IPS-15b (cell line): ENCODE results near the gene SIL1.
"Not testable (repeated sequence)": the region's sequence is repeated elsewhere in the genome, so short reads cannot be mapped to it uniquely, and the experiment has no call there.

ENCODE experiments used
- H3K27me3 ChIP-seq: one replicate; pipeline ENCODE4 v1.6.1; 2013; ENCODE audit warnings: low read length; ENCODE audit not compliant: control insufficient read depth, insufficient read depth
- H3K36me3 ChIP-seq: one replicate; pipeline ENCODE4 v1.6.1; 2013; ENCODE audit warnings: low read length; ENCODE audit not compliant: control insufficient read depth, insufficient read depth
- H3K4me1 ChIP-seq: one replicate; pipeline ENCODE4 v1.6.1; 2013; ENCODE audit warnings: mild to moderate bottlenecking, low read length; ENCODE audit not compliant: control insufficient read depth, insufficient read depth
- H3K4me3 ChIP-seq: one replicate; pipeline ENCODE4 v1.5.1; 2013; ENCODE audit warnings: low read depth, low read length
- H3K9ac ChIP-seq: one replicate; pipeline ENCODE4 v1.6.1; 2013; ENCODE audit warnings: low read depth, mild to moderate bottlenecking, low read length
- H3K9me3 ChIP-seq: one replicate; pipeline ENCODE4 v1.6.1; 2013; ENCODE audit warnings: mild to moderate bottlenecking, low read length; ENCODE audit not compliant: control insufficient read depth, insufficient read depth

Gene SIL1

DNA sequence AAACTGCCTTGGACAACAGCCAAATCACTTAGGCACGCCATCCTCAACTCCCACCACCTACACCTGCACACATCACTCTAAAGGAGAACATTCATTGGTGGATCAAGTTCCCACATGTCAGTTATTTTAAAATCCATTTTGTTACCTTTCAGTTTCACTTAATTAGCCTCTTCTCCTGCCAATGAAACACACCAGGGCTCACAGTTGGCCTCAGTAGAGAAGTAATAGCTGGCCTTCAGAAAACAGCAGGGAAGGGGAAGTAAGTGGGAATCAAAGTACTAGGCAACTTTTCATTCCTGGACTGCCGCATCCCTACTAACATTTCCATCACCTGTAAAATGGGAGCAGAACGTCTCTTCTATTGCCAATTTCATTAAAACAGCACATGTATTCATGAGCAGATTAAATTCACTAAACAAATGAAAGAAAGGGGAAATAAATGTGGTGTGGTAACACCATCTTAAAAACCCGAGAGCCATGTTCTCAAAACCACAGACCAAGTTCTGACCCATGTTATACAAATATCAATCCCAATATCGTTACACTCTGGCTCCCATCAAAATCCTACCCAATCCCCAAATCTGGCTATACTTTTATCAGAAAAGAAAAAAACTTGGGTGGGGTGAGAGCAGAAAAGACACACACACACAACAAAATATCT lies 1.7 kb downstream of the SIL1 start:
- Histone ChIP-seq H3K4me1 (no peaks in the 10 kb centered on the region), H3K4me3 (no peak overlapping the region)

DNA sequence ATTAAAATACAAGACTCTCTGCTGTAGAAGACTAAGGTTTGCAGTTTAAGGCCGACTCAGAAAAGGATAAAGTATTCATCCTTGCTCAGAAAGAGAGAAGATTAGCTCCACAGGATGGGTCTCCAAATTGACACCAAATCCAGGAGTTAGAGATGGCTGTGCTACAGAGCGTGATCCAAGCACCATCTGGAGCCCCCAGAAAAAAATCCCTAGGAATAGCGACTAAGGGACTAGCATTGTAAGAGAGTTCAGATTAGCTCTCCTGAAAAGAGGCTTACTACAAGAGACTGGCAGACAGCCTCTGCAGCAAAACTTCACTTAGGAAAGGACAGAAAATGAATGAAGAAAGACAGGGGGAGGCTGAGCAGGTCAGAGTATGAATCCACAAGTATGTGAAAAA lies 3.7 kb downstream of the SIL1 start:
- H3K36me3 ChIP-seq: no peaks in the 10 kb centered on the region
- no peak overlapping the region for H3K4me3 ChIP-seq
- no peaks in the 10 kb centered on the region for H3K9me3 ChIP-seq
- no peaks in the 10 kb centered on the region for H3K4me1 ChIP-seq
- no peaks in the 10 kb centered on the region for H3K27me3 ChIP-seq
- H3K9ac ChIP-seq: no peak overlapping the region

More for the DNA sequence above, 1.7 kb downstream of the SIL1 start:
- H3K9me3 ChIP-seq: no peaks in the 10 kb centered on the region
- no peaks in the 10 kb centered on the region for H3K36me3 ChIP-seq
- H3K9ac ChIP-seq: no peak overlapping the region
- no peaks in the 10 kb centered on the region for H3K27me3 ChIP-seq

DNA sequence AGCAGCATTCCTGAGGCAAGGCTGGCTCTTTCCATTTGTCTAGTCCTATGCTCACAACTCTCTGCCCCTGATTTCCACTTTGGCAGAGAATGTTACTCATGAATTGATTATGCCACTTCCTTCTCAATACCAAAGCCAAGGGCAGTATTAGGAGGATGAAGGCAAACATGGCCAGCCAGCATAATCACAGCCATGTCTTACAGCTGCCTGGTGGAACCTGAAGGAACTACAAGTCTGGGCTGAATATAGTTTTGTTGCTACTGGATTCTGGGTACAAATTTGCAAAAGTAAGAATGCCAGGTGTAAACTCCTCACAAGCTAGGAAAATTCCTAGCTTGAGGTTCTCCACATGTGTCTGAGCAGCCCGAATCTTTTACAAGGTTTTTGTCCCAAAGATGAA lies 4.2 kb downstream of the SIL1 start:
- Histone ChIP-seq H3K27me3 (no peaks in the 10 kb centered on the region), H3K4me1 (no peaks in the 10 kb centered on the region), H3K36me3 (no peaks in the 10 kb centered on the region), H3K4me3 (no peak overlapping the region), H3K9ac (no peak overlapping the region), H3K9me3 (no peaks in the 10 kb centered on the region)

DNA sequence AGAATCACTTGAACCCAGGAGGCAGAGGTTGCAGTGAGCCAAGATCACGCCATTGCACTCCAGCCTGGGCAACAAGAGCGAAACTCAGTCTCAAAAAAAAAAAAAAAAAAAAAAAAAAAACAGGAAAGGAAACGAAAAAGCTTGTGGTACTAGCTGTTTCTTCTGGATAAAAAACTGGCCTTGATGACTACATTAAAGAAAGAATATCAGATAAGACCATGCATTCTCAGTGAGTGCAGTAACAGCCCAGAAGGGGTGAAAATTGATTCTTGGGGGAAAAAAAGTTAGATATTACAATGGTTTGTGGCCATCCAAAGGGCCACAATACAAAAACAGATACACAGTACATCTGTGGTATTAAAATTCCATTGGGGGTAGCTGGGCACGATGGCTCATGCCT lies 5.3 kb downstream of the SIL1 start:
- not testable (repeated sequence) for H3K36me3 ChIP-seq, H3K9me3 ChIP-seq, H3K4me1 ChIP-seq, H3K4me3 ChIP-seq, H3K9ac ChIP-seq, H3K27me3 ChIP-seq

DNA sequence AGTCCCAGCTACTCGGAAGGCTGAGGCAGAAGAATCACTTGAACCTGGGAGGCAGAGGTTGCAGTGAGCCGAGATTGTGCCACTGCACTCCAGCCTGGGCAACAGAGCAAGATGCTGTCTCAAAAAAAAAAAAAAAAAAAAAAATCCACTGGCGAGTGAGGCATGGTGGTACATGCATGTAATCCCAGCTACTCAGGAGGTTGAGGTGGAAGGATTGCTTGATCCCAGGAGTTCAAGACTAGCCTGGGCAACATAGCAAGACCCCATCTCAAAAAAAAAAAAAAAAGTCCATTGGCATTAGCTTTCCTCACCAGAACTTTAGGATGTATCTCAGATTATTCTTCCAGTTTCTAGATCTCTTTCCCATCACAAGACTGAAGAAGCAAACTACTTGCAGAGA lies 6.2 kb downstream of the SIL1 start:
- not testable (repeated sequence) for H3K9ac ChIP-seq, H3K27me3 ChIP-seq, H3K4me3 ChIP-seq, H3K4me1 ChIP-seq, H3K36me3 ChIP-seq, H3K9me3 ChIP-seq

DNA sequence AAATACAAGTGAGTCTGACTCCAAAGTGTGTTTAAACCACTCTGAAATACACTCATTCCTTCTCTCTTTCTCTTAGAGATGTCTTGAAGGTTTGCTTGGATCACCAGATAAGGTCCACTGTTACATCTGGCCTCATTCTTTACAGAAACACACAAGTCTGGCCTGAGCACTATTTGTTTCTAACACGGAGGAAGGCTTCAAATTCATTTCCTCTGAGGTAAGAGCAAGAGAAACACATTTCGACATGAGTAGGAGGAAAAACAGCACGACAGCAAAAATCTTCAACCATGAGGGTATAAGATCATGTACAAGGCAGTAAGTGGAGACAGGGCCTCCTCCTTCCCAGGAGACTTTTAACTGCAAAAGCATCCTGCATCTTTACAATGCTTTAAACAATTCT lies 8.0 kb downstream of the SIL1 start:
- no peaks in the 10 kb centered on the region for H3K4me1 ChIP-seq
- no peaks in the 10 kb centered on the region for H3K36me3 ChIP-seq
- no peak overlapping the region for H3K9ac ChIP-seq
- no peaks in the 10 kb centered on the region for H3K9me3 ChIP-seq
- no peaks in the 10 kb centered on the region for H3K27me3 ChIP-seq
- no peak overlapping the region for H3K4me3 ChIP-seq

DNA sequence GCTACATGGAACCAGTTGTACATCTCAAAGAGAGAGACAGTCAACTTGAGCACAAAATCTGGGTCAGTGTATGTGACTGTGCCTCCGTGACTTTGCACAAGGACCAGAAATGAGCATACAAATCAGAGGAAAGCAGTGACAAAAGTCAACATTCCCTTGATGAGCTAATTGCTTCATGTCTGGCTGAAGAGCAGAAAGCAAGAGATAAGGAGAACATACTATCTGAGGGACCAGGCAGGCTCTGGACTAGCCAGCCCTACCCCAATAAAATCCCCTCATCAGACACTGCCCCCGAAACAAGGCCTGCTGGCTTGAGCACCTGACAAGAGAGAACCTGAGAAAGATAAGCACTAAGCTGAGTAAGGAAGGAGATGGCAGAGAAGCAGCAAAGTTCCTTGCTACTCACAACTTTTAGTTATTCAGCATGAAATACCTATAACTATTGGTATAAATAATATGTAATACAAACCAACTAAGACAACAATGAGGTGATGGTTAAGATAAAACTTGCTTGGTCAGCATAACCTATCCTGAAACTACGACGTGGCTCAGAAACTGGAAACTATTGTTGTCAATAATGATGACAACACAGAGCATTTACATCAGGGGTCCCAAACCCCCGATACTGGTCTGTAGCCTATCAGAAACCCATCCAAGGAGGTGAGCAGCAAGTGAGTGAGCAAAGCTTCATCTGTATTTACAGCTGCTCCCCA lies 9.5 kb downstream of the SIL1 start:
- no peak overlapping the region for H3K9ac ChIP-seq
- no peak overlapping the region for H3K4me3 ChIP-seq
- H3K36me3 ChIP-seq: no peaks in the 10 kb centered on the region
- H3K9me3 ChIP-seq: no peaks in the 10 kb centered on the region
- H3K27me3 ChIP-seq: no peaks in the 10 kb centered on the region
- H3K4me1 ChIP-seq: no peaks in the 10 kb centered on the region

DNA sequence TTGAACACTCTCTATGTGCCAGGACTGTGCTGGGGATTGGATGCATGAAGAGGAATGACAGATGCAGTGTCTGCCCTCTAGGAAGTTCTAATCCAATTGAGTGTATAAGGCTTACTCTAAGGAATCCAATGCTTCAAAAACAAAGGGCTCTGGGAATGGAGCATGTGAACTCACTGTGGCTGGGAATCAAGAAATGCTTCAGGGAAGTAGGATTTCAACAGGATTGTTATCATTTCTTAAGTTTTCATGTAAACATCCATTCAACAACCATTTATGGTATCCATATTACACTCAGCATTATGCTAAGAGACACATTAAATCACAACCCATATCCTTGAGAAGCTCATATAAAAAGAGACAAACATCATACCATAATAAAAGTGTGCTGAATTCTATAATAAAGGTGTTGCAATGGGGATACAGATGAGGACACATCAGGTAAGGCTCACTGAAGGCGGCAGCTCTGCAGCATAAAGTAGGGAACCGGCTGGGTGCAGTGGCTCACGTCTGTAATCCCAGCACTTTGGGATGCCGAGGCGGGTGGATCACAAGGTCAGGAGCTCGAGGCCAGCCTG lies 11.3 kb downstream of the SIL1 start:
- H3K9ac ChIP-seq: no peak overlapping the region
- H3K4me3 ChIP-seq: no peak overlapping the region
- no peaks in the 10 kb centered on the region for H3K4me1 ChIP-seq
- H3K36me3 ChIP-seq: no peaks in the 10 kb centered on the region
- no peaks in the 10 kb centered on the region for H3K9me3 ChIP-seq
- H3K27me3 ChIP-seq: no peaks in the 10 kb centered on the region

DNA sequence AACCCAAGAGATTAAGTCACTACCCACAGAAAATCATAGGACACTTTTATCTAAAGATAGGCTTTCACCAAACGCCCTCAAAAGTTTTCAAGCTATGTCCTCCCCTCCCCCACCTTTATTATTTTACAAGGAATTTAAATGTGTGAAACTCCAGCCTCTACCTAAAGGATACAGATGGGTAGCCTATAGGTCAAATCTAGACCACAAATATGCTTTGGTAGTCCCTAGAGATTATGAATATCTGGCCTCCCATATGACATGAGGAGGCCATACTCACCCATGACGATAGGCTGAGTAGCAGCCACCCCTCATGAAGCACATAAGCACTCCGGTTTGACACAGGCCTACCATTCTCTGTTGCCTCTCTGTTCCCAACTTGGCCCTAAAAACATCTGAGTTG lies 11.9 kb downstream of the SIL1 start:
- Histone ChIP-seq H3K4me3 (no peak overlapping the region), H3K9me3 (no peaks in the 10 kb centered on the region), H3K4me1 (no peaks in the 10 kb centered on the region), H3K9ac (no peak overlapping the region), H3K36me3 (no peaks in the 10 kb centered on the region), H3K27me3 (no peaks in the 10 kb centered on the region)

DNA sequence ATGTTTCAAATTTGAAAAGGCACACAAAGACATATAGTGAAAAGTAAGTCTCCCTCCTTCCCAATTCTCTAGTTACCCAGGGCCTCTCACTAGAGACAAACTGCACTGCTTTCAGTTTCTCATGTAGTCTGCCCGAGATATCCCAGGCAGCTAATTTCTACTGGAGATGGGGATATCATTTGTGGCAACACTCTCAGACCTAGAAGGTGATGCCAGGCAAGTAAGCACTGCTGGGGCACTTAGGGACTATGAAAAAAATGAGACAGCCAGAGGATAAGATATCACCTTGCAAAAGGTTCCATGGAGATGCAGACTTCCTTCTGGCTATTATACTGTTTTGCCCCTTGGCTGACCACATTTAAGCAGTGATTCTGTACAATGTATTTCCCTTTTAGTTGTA lies 12.6 kb downstream of the SIL1 start:
- Histone ChIP-seq H3K4me3 (no peak overlapping the region), H3K27me3 (no peaks in the 10 kb centered on the region), H3K4me1 (no peaks in the 10 kb centered on the region), H3K9me3 (no peaks in the 10 kb centered on the region), H3K36me3 (no peaks in the 10 kb centered on the region), H3K9ac (no peak overlapping the region)

DNA sequence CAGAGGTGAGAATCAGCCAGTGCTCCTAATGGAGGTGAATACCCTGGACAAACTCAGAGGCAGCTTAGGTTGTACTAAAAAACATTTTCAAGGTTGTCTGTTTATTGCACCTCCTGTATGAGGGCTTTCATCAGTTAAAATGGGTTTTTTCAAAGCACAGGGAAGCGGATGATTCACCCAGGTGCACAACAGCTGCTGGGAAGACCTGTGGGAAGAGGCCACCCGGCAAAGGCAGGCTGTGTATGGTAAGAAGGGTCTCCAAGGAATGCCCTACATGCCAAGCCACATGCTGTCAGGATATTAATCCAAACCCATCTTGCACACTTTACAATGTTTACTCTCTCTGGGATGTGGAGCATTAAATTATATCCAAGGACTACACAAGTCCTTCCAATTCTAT lies 14.7 kb downstream of the SIL1 start:
- Histone ChIP-seq H3K36me3 (no peaks in the 10 kb centered on the region), H3K9ac (no peak overlapping the region), H3K4me1 (no peaks in the 10 kb centered on the region), H3K4me3 (no peak overlapping the region), H3K27me3 (no peaks in the 10 kb centered on the region), H3K9me3 (no peaks in the 10 kb centered on the region)
